Measurements from ENCODE around the gene ANKFN1.

- TF ChIP-seq CTCF (conservative IDR thresholded peaks at IDR 0.05; ENCODE audit: low read length) = no peak
- TF ChIP-seq EZH2phosphoT487 (IDR thresholded peaks at IDR 0.05; ENCODE audit: borderline replicate concordance) = no peak
These were observed 41.4 kb upstream of the ANKFN1 start for GRCh38 chr17:56111706-56112485.

Measured in Loucy (cell line).